ENCODE data around the gene NUP107.

DNA sequence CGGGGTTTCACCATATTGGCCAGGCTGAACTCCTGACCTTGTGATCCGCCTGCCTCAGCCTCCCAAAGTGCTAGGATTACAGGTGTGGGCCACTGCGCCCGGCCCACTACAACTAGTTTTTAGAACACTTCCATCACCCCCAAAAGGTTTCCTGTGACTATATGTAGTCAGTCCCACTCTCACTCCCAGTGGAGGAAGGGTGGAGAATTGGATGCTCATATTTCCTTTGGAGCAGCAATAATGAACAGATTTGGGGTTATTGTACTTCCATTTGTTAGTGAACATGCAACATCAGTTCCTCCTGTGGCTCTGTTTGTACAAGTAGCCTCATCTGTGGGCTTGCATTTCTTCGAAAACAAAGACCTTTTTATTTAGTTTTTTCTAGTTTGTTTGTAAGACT lies 40.3 kb upstream of the NUP107 start:
- TF ChIP-seq, protein P1, sequence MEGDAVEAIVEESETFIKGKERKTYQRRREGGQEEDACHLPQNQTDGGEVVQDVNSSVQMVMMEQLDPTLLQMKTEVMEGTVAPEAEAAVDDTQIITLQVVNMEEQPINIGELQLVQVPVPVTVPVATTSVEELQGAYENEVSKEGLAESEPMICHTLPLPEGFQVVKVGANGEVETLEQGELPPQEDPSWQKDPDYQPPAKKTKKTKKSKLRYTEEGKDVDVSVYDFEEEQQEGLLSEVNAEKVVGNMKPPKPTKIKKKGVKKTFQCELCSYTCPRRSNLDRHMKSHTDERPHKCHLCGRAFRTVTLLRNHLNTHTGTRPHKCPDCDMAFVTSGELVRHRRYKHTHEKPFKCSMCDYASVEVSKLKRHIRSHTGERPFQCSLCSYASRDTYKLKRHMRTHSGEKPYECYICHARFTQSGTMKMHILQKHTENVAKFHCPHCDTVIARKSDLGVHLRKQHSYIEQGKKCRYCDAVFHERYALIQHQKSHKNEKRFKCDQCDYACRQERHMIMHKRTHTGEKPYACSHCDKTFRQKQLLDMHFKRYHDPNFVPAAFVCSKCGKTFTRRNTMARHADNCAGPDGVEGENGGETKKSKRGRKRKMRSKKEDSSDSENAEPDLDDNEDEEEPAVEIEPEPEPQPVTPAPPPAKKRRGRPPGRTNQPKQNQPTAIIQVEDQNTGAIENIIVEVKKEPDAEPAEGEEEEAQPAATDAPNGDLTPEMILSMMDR (IDR thresholded peaks at IDR 0.05): no peak
- TF ChIP-seq POLR2A (IDR thresholded peaks at IDR 0.05): no peak
